Ishikawa (cell line): ENCODE data around the gene PLCH1.

Experiments used
- CEBPB ChIP-seq: IDR thresholded peaks from 2 replicates; pipeline ENCODE4 v1.6.1; 2012
- CREB1 ChIP-seq: IDR thresholded peaks from 2 replicates; pipeline ENCODE4 v1.6.1; 2012; ENCODE audit warnings: low read depth
- EGR1 ChIP-seq: IDR thresholded peaks from 2 replicates; pipeline ENCODE4 v1.6.1; 2012
- EP300 ChIP-seq: IDR thresholded peaks from 2 replicates; pipeline ENCODE4 v1.6.1; 2012; ENCODE audit warnings: borderline replicate concordance
- FOXM1 ChIP-seq: IDR thresholded peaks from 2 replicates; pipeline ENCODE4 v1.6.1; 2012; ENCODE audit warnings: low read depth, borderline replicate concordance
- MAX ChIP-seq: IDR thresholded peaks from 2 replicates; pipeline ENCODE4 v1.6.1; 2012
- NFIC ChIP-seq: IDR thresholded peaks from 2 replicates; pipeline ENCODE4 v1.6.1; 2012
- RAD21 ChIP-seq: IDR thresholded peaks from 2 replicates; pipeline ENCODE4 v1.6.1; 2012; ENCODE audit warnings: low read depth
- REST ChIP-seq: IDR thresholded peaks from 2 replicates; pipeline ENCODE4 v1.6.1; 2012; ENCODE audit warnings: low read depth, mild to moderate bottlenecking
- TAF1 ChIP-seq: IDR thresholded peaks from 2 replicates; pipeline ENCODE4 v1.6.1; 2012; ENCODE audit warnings: low read depth, mild to moderate bottlenecking
- TCF12 ChIP-seq: IDR thresholded peaks from 2 replicates; pipeline ENCODE4 v1.6.1; 2012; ENCODE audit warnings: low read depth
- TEAD4 ChIP-seq: IDR thresholded peaks from 2 replicates; pipeline ENCODE4 v1.6.1; 2012
- USF1 ChIP-seq: IDR thresholded peaks from 2 replicates; pipeline ENCODE4 v1.6.1; 2012
- YY1 ChIP-seq: IDR thresholded peaks from 2 replicates; pipeline ENCODE4 v1.6.1; 2012; ENCODE audit warnings: low read depth
- ZBTB7A ChIP-seq: IDR thresholded peaks from 2 replicates; pipeline ENCODE4 v1.6.1; 2012; ENCODE audit warnings: low read depth

PLCH1 gene

DNA sequence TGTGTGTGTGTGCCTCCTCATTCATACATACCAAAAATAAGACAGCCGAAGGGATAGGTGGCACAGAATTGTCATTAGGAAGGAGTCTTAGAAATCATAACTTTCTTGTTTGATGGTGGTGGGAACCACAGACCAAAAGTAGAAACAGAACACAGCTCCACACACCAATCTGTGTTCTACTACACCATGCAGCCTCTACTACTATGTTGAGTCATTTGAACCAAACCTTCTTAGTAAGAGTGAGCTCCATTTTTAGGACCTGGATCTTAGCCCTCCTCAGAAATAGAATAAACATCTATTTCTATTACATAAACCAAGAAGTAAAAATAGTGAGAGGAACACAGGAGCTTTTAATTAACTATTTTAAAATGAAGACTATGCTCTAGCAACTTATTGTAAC, 27.9 kb upstream of the PLCH1 start:
- no peak for TF ChIP-seq FOXM1
- TF ChIP-seq REST, result no peak
- no peak for TF ChIP-seq CEBPB
- no peak for TF ChIP-seq RAD21
- no peak for TF ChIP-seq CREB1
- TF ChIP-seq TEAD4, result no peak
- no peak for TF ChIP-seq TCF12

- TF ChIP-seq CEBPB, result no peak
- TF ChIP-seq TCF12, result no peak
- TF ChIP-seq TAF1, result no peak
Observed at GRCh38 chr3:155771126-155771525, 26.3 kb upstream of the PLCH1 start.

DNA sequence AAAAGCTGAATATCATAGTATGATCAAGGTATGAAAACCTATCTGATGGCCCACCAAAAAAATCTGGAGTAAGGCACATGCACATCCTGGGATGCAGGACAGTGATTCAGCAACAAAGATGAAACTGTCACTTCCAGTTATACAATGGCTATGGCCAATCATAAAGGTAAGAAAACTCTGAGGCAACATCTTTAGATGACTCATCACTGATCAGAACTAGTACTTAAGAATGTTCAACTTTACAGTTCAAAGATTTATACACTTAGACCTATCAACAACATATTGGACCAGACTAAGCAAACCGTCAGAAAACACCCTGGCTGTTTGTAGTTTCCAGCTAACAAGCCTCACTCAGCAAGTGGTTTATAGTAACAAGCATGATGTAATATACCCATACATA, 21.3 kb upstream of the PLCH1 start:
- TF ChIP-seq EGR1, result no peak
- no peak for TF ChIP-seq USF1
- TF ChIP-seq MAX, result no peak
- no peak for TF ChIP-seq EP300
- no peak for TF ChIP-seq ZBTB7A
- no peak for TF ChIP-seq TCF12
- no peak for TF ChIP-seq FOXM1
- no peak for TF ChIP-seq CEBPB
- no peak for TF ChIP-seq TEAD4
- TF ChIP-seq NFIC, result no peak
- no peak for TF ChIP-seq CREB1
- no peak for TF ChIP-seq REST
- no peak for TF ChIP-seq YY1
- TF ChIP-seq RAD21, result no peak
- TF ChIP-seq TAF1, result no peak

DNA sequence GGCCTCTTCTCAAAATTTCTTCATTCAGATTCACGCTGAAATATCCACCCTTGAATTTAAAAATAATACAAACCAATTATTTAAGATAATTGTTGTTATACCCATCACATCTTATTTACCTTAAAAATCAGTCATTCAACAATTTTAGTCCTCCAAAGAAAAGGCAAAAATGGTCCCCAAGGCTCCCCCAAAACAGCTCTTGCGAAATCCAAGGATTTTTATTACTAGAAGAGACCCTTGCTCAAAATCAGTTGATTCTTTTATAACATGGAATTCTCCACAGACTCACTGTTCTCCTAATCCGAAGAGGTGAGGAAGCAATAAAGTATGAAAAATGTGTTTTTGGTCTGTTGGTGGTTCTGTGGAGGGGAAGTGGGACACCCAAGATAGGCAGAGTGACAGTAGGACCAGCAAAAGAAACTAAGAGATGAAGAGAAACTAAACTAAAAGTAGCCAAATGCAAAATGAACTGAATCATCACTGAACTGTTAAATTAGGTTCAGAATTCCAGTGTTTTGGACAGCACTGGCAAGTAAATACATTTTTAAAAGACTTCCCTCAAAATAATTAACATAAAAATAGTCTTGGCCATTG, 19.1 kb upstream of the PLCH1 start:
- no peak for TF ChIP-seq MAX
- no peak for TF ChIP-seq CEBPB
- no peak for TF ChIP-seq ZBTB7A
- no peak for TF ChIP-seq TCF12
- no peak for TF ChIP-seq TEAD4
- no peak for TF ChIP-seq NFIC
- TF ChIP-seq EP300, result no peak
- TF ChIP-seq USF1, result no peak
- TF ChIP-seq RAD21, result no peak
- TF ChIP-seq CREB1, result no peak
- TF ChIP-seq REST, result no peak
- no peak for TF ChIP-seq EGR1
- TF ChIP-seq TAF1, result no peak
- TF ChIP-seq YY1, result no peak
- no peak for TF ChIP-seq FOXM1

DNA sequence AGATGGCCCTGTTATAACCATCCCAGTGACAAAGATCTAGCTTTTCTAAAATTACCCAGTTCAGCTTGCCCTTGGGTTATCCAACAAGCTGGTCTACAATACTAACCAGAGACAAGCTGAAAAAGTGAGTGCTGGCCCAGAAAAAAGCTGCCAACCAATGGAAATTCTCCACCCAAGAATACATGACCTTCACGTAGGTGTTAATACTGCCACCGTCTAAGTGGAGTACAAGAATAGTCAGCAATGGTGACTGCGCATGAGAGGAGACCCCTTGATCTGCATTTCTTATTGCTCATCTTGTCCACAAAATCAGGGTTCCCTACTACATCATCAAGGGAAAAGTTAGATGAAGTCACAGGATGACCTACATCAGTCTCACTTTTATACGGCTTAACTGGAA, 15.8 kb upstream of the PLCH1 start:
- TF ChIP-seq EGR1, result no peak
- TF ChIP-seq REST, result no peak
- no peak for TF ChIP-seq MAX
- no peak for TF ChIP-seq EP300
- TF ChIP-seq CEBPB, result no peak
- no peak for TF ChIP-seq FOXM1
- no peak for TF ChIP-seq TAF1
- TF ChIP-seq TCF12, result no peak
- no peak for TF ChIP-seq CREB1
- TF ChIP-seq YY1, result no peak
- TF ChIP-seq RAD21, result no peak
- no peak for TF ChIP-seq TEAD4
- TF ChIP-seq USF1, result no peak
- no peak for TF ChIP-seq NFIC
- TF ChIP-seq ZBTB7A, result no peak
